CD4-positive, alpha-beta T cell (primary cell): ENCODE data around the gene ADAM21. TPM values are rescaled to one million over a fixed set of nuclear protein-coding genes. Genes with fewer than 3 reads are reported as not detected.
"Not testable (repeated sequence)": the region's sequence is repeated elsewhere in the genome, so short reads cannot be mapped to it uniquely, and the experiment has no call there.

Experiments used
- ATAC-seq: fragments of 200-7000 bp; cut with Tn5 transposase; one replicate; pipeline ENCODE4 v1.10.0; 2022; ENCODE audit warnings: mild to moderate bottlenecking; ENCODE audit not compliant: poor library complexity
- CTCF ChIA-PET: fragments of 350-600 bp; sonication (Branson Sonifier 250); formaldehyde crosslinking; loops from one replicate; lab custom pipeline; 2021; ENCODE audit warnings: antibody characterized with exemption, inconsistent platforms; lab: Charles Lee
- POLR2A ChIA-PET: fragments of 350-600 bp; sonication (Branson Sonifier 250); formaldehyde crosslinking; loops from one replicate; lab custom pipeline; 2021; ENCODE audit warnings: antibody characterized with exemption, inconsistent platforms; lab: Charles Lee
- DNase-seq, 14 experiments: peaks; one replicate each; pipeline ENCODE4 v3.0.0-alpha.2; 2013 to 2020; ENCODE audit warnings: mixed read lengths in 2 of 14
- H3K27ac ChIP-seq, 2 donors: one replicate each; pipeline versions ENCODE4 v1.5.1 to v1.7.0; 2013; ENCODE audit warnings: low read length in 2 of 2, low read depth in 1 of 2, mild to moderate bottlenecking in 1 of 2
- H3K27me3 ChIP-seq, 2 experiments: 1 replicate in 1 of 2; 2 replicates in 1 of 2; pipeline versions ENCODE4 v1.6.1 to v1.7.0; 2013; ENCODE audit warnings: low read length in 2 of 2, control low read depth in 1 of 2, mild to moderate bottlenecking in 1 of 2, moderate library complexity in 1 of 2; ENCODE audit not compliant: insufficient read depth in 2 of 2, control insufficient read depth in 1 of 2
- H3K36me3 ChIP-seq: one replicate; pipeline ENCODE4 v1.6.1; 2013; ENCODE audit warnings: low read length, control low read depth; ENCODE audit not compliant: insufficient read depth
- H3K4me1 ChIP-seq: one replicate; pipeline ENCODE4 v1.6.1; 2013; ENCODE audit warnings: low read length, control low read depth; ENCODE audit not compliant: insufficient read depth
- H3K4me3 ChIP-seq: one replicate; pipeline ENCODE4 v1.5.1; 2013; ENCODE audit warnings: mild to moderate bottlenecking, low read length, moderate library complexity
- H3K9me3 ChIP-seq, 2 experiments: 1 replicate in 1 of 2; 2 replicates in 1 of 2; pipeline versions ENCODE4 v1.6.1 to v1.7.0; 2013; ENCODE audit warnings: low read length in 2 of 2, mild to moderate bottlenecking in 2 of 2, control low read depth in 1 of 2, moderate library complexity in 1 of 2; ENCODE audit not compliant: control insufficient read depth in 1 of 2, insufficient read depth in 1 of 2
- H3K27ac Mint-ChIP-seq: one replicate; pipeline ENCODE4 v1.8.0; 2020; ENCODE audit warnings: mixed read lengths
- H3K27me3 Mint-ChIP-seq: one replicate; pipeline ENCODE4 v1.8.0; 2021; ENCODE audit warnings: mixed read lengths
- H3K36me3 Mint-ChIP-seq: one replicate; pipeline ENCODE4 v1.8.0; 2021; ENCODE audit warnings: low read depth, mixed read lengths
- H3K4me1 Mint-ChIP-seq: one replicate; pipeline ENCODE4 v1.8.0; 2021; ENCODE audit warnings: low read depth, mixed read lengths
- H3K4me3 Mint-ChIP-seq: one replicate; pipeline ENCODE4 v1.8.0; 2020; ENCODE audit warnings: mild to moderate bottlenecking, mixed read lengths
- H3K9me3 Mint-ChIP-seq: one replicate; pipeline ENCODE4 v1.8.0; 2020; ENCODE audit warnings: mixed read lengths
- CTCF ChIP-seq: fragments of 200-600 bp; IDR thresholded peaks from one replicate; pipeline ENCODE4 v1.8.0; 2022; ENCODE audit warnings: antibody characterized with exemption, mild to moderate bottlenecking
- intact Hi-C, 2 experiments: fragments of 100-400 bp; cut with DNase I in 1 of 2; cut with micrococcal nuclease in 1 of 2; formaldehyde crosslinking; loops; one replicate each; pipeline versions ENCODE4 v1.15.1 to v1.9.0; 2023 to 2025; cut with DNase I, micrococcal nuclease
- total RNA-seq, 174 experiments: library from RNA in 2 of 174; stranded (reverse) in 2 of 174; gene quantifications; one replicate each; pipeline ENCODE4 v1.2.3 and lab custom pipeline; 2021 to 2026

Gene ADAM21
- total RNA-seq, 2 experiments from 2014 or later = not detected

- no peak overlapping the region for H3K4me3 Mint-ChIP-seq
- TF ChIP-seq CTCF = no peak
- ChIA-PET POLR2A (no interaction called here), CTCF (no interaction called here)
- H3K4me1 ChIP-seq = no peaks in the 10 kb centered on the region
- no peaks in the 10 kb centered on the region for H3K27me3 ChIP-seq
- intact Hi-C loops = no loop called here
- H3K36me3 Mint-ChIP-seq = peaks cover 63% of the 10 kb centered on the region
- ATAC-seq (no peak), DNase-seq (no peak)
- no peaks in the 10 kb centered on the region for H3K4me1 Mint-ChIP-seq
- H3K27ac Mint-ChIP-seq = no peak overlapping the region
- H3K9me3 Mint-ChIP-seq = no peaks in the 10 kb centered on the region
- H3K27ac ChIP-seq = no peak overlapping the region
- H3K36me3 ChIP-seq = no peaks in the 10 kb centered on the region
- H3K27me3 Mint-ChIP-seq = no peaks in the 10 kb centered on the region
- H3K4me3 ChIP-seq = no peak overlapping the region
- peaks cover 0 to 8% of the 10 kb centered on the region in 2 experiments for H3K9me3 ChIP-seq
Observed at GRCh38 chr14:70472253-70473159, 20.5 kb downstream of the ADAM21 start.

DNA sequence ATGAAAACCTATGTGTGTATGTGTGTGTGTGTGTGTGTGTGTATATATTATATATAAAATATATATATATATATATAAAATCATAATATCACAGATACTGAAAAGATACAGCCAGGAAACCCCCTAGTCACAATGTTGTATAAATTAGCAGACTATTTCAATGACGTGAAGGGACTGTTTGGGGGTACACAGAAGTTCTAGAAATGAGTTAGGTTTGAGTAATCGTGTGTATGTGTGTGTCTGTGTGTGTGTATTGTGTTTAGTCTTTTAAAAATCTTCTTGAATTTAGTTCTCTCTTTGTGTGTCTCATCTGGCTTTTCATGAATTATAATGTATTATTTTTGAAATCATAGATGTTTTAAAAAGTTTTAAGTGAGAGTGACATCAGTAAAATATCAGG lies 21.9 kb downstream of the ADAM21 start:
- Mint-ChIP-seq H3K9me3 (no peaks in the 10 kb centered on the region), H3K27me3 (no peaks in the 10 kb centered on the region), H3K36me3 (peaks cover 57% of the 10 kb centered on the region), H3K4me1 (no peaks in the 10 kb centered on the region), H3K4me3 (no peak overlapping the region), H3K27ac (no peak overlapping the region)
- no peak for TF ChIP-seq CTCF
- POLR2A ChIA-PET = no interaction called here
- no peaks in the 10 kb centered on the region for H3K36me3 ChIP-seq
- CTCF ChIA-PET = no interaction called here
- DNase-seq (no peak), ATAC-seq (no peak)
- H3K27me3 ChIP-seq = no peaks in the 10 kb centered on the region
- H3K4me1 ChIP-seq = no peaks in the 10 kb centered on the region
- no peak overlapping the region for H3K4me3 ChIP-seq
- no peak overlapping the region for H3K27ac ChIP-seq
- intact Hi-C loops = no loop called here
- H3K9me3 ChIP-seq = peaks cover 0 to 8% of the 10 kb centered on the region in 2 experiments

- H3K27ac Mint-ChIP-seq, H3K27me3 ChIP-seq, H3K9me3 Mint-ChIP-seq, POLR2A ChIA-PET, H3K4me1 ChIP-seq, H3K4me3 Mint-ChIP-seq, H3K4me1 Mint-ChIP-seq, H3K4me3 ChIP-seq, H3K27ac ChIP-seq, intact Hi-C loops, ATAC-seq, H3K9me3 ChIP-seq, CTCF ChIA-PET, DNase-seq, H3K27me3 Mint-ChIP-seq, H3K36me3 ChIP-seq: not testable (repeated sequence)
- peaks cover 40% of the 10 kb centered on the region for H3K36me3 Mint-ChIP-seq
Observed at GRCh38 chr14:70475459-70475858, 23.5 kb downstream of the ADAM21 start.

DNA sequence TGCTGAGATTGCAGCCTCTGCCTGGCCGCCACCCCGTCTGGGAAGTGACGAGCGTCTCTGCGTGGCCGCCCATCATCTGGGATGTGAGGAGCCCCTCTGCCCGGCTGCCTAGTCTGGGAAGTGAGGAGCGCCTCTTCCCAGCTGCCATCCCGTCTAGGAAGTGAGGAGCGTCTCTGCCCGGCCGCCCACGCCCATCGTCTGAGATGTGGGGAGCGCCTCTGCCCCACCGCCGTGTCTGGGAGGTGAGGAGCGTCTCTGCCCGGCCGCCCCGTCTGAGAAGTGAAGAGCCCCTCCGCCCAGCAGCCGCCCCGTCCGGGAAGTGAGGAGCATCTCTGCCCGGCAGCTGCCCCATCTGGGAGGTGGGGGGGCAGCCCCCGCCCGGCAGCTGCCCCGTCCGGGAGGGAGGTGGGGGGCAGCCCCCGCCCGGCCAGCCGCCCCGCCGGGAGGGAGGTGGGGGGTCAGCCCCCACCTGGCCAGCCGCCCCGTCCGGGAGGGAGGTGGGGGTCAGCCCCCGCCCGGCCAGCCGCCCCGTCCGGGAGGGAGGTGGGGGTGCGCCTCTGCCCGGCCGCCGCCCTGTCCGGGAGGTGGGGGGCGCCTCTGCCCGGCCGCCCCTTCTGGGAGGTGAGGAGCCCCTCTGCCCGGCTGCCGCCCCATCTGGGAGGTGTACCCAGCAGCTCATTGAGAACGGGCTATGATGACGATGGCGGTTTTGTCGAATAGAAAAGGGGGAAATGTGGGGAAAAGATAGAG lies 25.6 kb downstream of the ADAM21 start:
- H3K9me3 ChIP-seq, intact Hi-C loops, H3K27me3 Mint-ChIP-seq, H3K27ac Mint-ChIP-seq, H3K27ac ChIP-seq, H3K4me3 ChIP-seq, H3K4me1 Mint-ChIP-seq, ATAC-seq, H3K9me3 Mint-ChIP-seq, POLR2A ChIA-PET, H3K36me3 ChIP-seq, CTCF ChIA-PET, H3K4me3 Mint-ChIP-seq, DNase-seq, H3K4me1 ChIP-seq, H3K27me3 ChIP-seq: not testable (repeated sequence)
- H3K36me3 Mint-ChIP-seq = peaks cover 25% of the 10 kb centered on the region
